ENCODE data around the gene PRAMEF2. TPM values are rescaled to one million over a fixed set of nuclear protein-coding genes. Genes with fewer than 3 reads are reported as not detected.
"Not testable (repeated sequence)": the region's sequence is repeated elsewhere in the genome, so short reads cannot be mapped to it uniquely, and the experiment has no call there.

Gene PRAMEF2
- not detected in 2 replicates for total RNA-seq (ENCODE audit: low replicate concordance)

- not testable (repeated sequence) for H3K4me3 ChIP-seq (ENCODE audit: low read depth, low read length); DNase-seq (ENCODE audit: low read depth)
These were observed at the start of gene PRAMEF2 for GRCh38 chr1:12856786-12857185. Gene PRAMEF2 (plus strand): TSS chr1:12857086. CDS start chr1:12859010, 1,924 bp downstream.

GRCh38 chr1:12809933-12810332, 47.0 kb upstream of the PRAMEF2 start:
- no peak overlapping the region for H3K4me3 ChIP-seq (ENCODE audit: low read depth, low read length)
- no peak for DNase-seq (ENCODE audit: low read depth)
- TF ChIP-seq CTCF (IDR thresholded peaks at IDR 0.05; ENCODE audit: insufficient read depth, low read length), result no peak

- no peak for TF ChIP-seq CTCF (IDR thresholded peaks at IDR 0.05; ENCODE audit: insufficient read depth, low read length)
- no peak overlapping the region for H3K4me3 ChIP-seq (ENCODE audit: low read depth, low read length)
- DNase-seq (ENCODE audit: low read depth), result peak; percentile 54
These were observed 46.0 kb upstream of the PRAMEF2 start for GRCh38 chr1:12810691-12811408.

- peak; percentile 6 for DNase-seq (ENCODE audit: low read depth)
- H3K4me3 ChIP-seq (ENCODE audit: low read depth, low read length), result no peak overlapping the region
- no peak for TF ChIP-seq CTCF (IDR thresholded peaks at IDR 0.05; ENCODE audit: insufficient read depth, low read length)
These were observed 45.5 kb upstream of the PRAMEF2 start for GRCh38 chr1:12811409-12811784.

GRCh38 chr1:12819061-12819460, 37.8 kb upstream of the PRAMEF2 start:
- DNase-seq (ENCODE audit: low read depth); H3K4me3 ChIP-seq (ENCODE audit: low read depth, low read length): not testable (repeated sequence)

- H3K4me3 ChIP-seq (ENCODE audit: low read depth, low read length); DNase-seq (ENCODE audit: low read depth): not testable (repeated sequence)
These were observed 25.6 kb upstream of the PRAMEF2 start, which contains the start of gene PRAMEF11 for GRCh38 chr1:12831310-12831709. Gene PRAMEF11 (minus strand): TSS chr1:12831410. CDS start chr1:12828789, 2,621 bp downstream.

GRCh38 chr1:12833251-12833650, 23.6 kb upstream of the PRAMEF2 start:
- not testable (repeated sequence) for DNase-seq (ENCODE audit: low read depth); H3K4me3 ChIP-seq (ENCODE audit: low read depth, low read length)

GRCh38 chr1:12848620-12849019, 8.3 kb upstream of the PRAMEF2 start, which contains the start of gene HNRNPCL1:
Gene HNRNPCL1 (minus strand): TSS chr1:12848720. CDS start chr1:12848289, 431 bp downstream.
- DNase-seq (ENCODE audit: low read depth); H3K4me3 ChIP-seq (ENCODE audit: low read depth, low read length): not testable (repeated sequence)

- DNase-seq (ENCODE audit: low read depth), result peak; percentile 30
- H3K4me3 ChIP-seq (ENCODE audit: low read depth, low read length), result no peak overlapping the region
- no peak for TF ChIP-seq CTCF (IDR thresholded peaks at IDR 0.05; ENCODE audit: insufficient read depth, low read length)
These were observed 5.1 kb upstream of the PRAMEF2 start for GRCh38 chr1:12851779-12852178.

GRCh38 chr1:12863131-12863880, 6.4 kb downstream of the PRAMEF2 start:
- not testable (repeated sequence) for H3K4me3 ChIP-seq (ENCODE audit: low read depth, low read length); DNase-seq (ENCODE audit: low read depth)

GRCh38 chr1:12878453-12878852, 21.6 kb downstream of the PRAMEF2 start:
- DNase-seq (ENCODE audit: low read depth); H3K4me3 ChIP-seq (ENCODE audit: low read depth, low read length): not testable (repeated sequence)

- not testable (repeated sequence) for DNase-seq (ENCODE audit: low read depth); H3K4me3 ChIP-seq (ENCODE audit: low read depth, low read length)
These were observed 29.2 kb downstream of the PRAMEF2 start, which contains the start of gene PRAMEF4 for GRCh38 chr1:12886101-12886500. Gene PRAMEF4 (minus strand): TSS chr1:12886201. CDS start chr1:12883394, 2,807 bp downstream.

GRCh38 chr1:12898170-12898569, 41.3 kb downstream of the PRAMEF2 start, which contains the start of gene PRAMEF10:
Gene PRAMEF10 (minus strand): TSS chr1:12898270. CDS start chr1:12895847, 2,423 bp downstream.
- not testable (repeated sequence) for DNase-seq (ENCODE audit: low read depth); H3K4me3 ChIP-seq (ENCODE audit: low read depth, low read length)
